Testis (tissue), 2 donors: ENCODE results near the gene KIF18B.

Experiments used
- POLR2A ChIP-seq: fragments of 450-650 bp; IDR thresholded peaks from one replicate; pipeline ENCODE4 v1.6.1; 2017; ENCODE audit warnings: antibody characterized with exemption, mild to moderate bottlenecking, moderate library complexity
- TF ChIP-seq, protein P1 (sequence below), 3 experiments: fragments of 450-650 bp in 2 of 3; fragments of 200-600 bp in 1 of 3; sonication (generic) in 1 of 3; IDR thresholded peaks; one replicate each; pipeline ENCODE4 v1.5.1; 2016 to 2019; ENCODE audit warnings: antibody characterized with exemption in 3 of 3, mild to moderate bottlenecking in 2 of 3, moderate library complexity in 1 of 3

- TF ChIP-seq, protein P1, sequence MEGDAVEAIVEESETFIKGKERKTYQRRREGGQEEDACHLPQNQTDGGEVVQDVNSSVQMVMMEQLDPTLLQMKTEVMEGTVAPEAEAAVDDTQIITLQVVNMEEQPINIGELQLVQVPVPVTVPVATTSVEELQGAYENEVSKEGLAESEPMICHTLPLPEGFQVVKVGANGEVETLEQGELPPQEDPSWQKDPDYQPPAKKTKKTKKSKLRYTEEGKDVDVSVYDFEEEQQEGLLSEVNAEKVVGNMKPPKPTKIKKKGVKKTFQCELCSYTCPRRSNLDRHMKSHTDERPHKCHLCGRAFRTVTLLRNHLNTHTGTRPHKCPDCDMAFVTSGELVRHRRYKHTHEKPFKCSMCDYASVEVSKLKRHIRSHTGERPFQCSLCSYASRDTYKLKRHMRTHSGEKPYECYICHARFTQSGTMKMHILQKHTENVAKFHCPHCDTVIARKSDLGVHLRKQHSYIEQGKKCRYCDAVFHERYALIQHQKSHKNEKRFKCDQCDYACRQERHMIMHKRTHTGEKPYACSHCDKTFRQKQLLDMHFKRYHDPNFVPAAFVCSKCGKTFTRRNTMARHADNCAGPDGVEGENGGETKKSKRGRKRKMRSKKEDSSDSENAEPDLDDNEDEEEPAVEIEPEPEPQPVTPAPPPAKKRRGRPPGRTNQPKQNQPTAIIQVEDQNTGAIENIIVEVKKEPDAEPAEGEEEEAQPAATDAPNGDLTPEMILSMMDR (IDR thresholded peaks at IDR 0.05), result no peak
- TF ChIP-seq POLR2A, result no peak
Measured at GRCh38 chr17:44879376-44879775, 68.2 kb downstream of the KIF18B start.
